OCI-LY1 (cell line): ENCODE results near the gene CD209.

Source experiments
- EZH2 ChIP-seq: fragments of 200-600 bp; sonication (generic), shearing (Covaris generic); IDR thresholded peaks from 2 replicates; pipeline ENCODE4 v1.8.0; 2017; ENCODE audit warnings: borderline replicate concordance, mixed run types, mild to moderate bottlenecking, antibody characterized with exemption, low read length, moderate library complexity, mixed read lengths
- TF ChIP-seq, protein P1 (sequence below): fragments of 200-600 bp; sonication (generic), shearing (Covaris generic); IDR thresholded peaks from 2 replicates; pipeline ENCODE4 v1.5.1; 2017; ENCODE audit warnings: mild to moderate bottlenecking, antibody characterized with exemption, low read length, moderate library complexity, mixed read lengths

DNA sequence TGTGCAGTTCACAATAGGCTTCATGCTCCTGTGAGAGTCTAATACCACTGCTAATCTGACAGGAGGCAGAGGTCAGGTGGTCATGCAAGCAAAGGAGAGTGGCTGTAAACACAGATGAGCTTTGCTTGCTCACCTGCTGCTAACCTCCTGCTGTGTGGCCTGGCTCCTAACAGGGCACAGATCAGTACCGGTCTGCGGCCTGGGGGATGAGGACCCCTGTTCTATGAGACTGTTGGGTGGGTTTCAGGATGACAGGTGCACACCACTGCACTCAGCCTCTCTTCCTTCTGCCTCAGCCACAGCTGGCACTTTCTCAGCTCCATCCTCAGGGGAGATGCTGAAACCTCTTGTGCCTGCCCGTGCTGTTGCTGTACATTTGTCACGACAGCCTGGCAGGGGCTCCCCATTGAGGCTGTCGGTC is 25.1 kb downstream of the CD209 start:
- TF ChIP-seq, protein P1, sequence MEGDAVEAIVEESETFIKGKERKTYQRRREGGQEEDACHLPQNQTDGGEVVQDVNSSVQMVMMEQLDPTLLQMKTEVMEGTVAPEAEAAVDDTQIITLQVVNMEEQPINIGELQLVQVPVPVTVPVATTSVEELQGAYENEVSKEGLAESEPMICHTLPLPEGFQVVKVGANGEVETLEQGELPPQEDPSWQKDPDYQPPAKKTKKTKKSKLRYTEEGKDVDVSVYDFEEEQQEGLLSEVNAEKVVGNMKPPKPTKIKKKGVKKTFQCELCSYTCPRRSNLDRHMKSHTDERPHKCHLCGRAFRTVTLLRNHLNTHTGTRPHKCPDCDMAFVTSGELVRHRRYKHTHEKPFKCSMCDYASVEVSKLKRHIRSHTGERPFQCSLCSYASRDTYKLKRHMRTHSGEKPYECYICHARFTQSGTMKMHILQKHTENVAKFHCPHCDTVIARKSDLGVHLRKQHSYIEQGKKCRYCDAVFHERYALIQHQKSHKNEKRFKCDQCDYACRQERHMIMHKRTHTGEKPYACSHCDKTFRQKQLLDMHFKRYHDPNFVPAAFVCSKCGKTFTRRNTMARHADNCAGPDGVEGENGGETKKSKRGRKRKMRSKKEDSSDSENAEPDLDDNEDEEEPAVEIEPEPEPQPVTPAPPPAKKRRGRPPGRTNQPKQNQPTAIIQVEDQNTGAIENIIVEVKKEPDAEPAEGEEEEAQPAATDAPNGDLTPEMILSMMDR: no peak
- no peak for TF ChIP-seq EZH2
